Thoracic aorta (tissue), 2 donors: ENCODE measurements around the gene DMRTB1. TPM values are rescaled to one million over a fixed set of nuclear protein-coding genes. Genes with fewer than 3 reads are reported as not detected.

Experiments
- ATAC-seq: fragments of 150-250 bp; one replicate; pipeline ENCODE4 v1.8.0; 2017; ENCODE audit warnings: low read depth; ENCODE audit not compliant: insufficient number of reproducible peaks, low FRiP score
- DNase-seq: peaks from one replicate; pipeline ENCODE4 v3.0.0-alpha.2; 2020; ENCODE audit warnings: low spot score
- H3K27ac ChIP-seq, 2 donors: fragments of 200-600 bp; sonication (generic); 1 replicate in 1 of 2; 2 replicates in 1 of 2; pipeline ENCODE4 v1.5.1; 2016; ENCODE audit warnings: mild to moderate bottlenecking in 2 of 2, moderate library complexity in 2 of 2
- H3K27me3 ChIP-seq: fragments of 200-600 bp; sonication (generic); replicated peaks from 2 replicates; pipeline ENCODE4 v1.6.0; 2016; ENCODE audit warnings: mild to moderate bottlenecking; ENCODE audit not compliant: insufficient read depth
- H3K36me3 ChIP-seq: fragments of 200-600 bp; sonication (generic); one replicate; pipeline ENCODE4 v1.5.1; 2016
- H3K4me1 ChIP-seq, 2 donors: fragments of 200-600 bp; sonication (generic); 1 replicate in 1 of 2; 2 replicates in 1 of 2; pipeline versions ENCODE4 v1.5.1 to v1.6.0; 2016; ENCODE audit warnings: low read depth in 2 of 2, mild to moderate bottlenecking in 1 of 2; ENCODE audit not compliant: control insufficient read depth in 1 of 2
- H3K4me3 ChIP-seq: fragments of 200-600 bp; sonication (generic); 2 replicates; pipeline ENCODE4 v1.5.1; 2016; ENCODE audit warnings: mild to moderate bottlenecking
- H3K9me3 ChIP-seq: fragments of 200-600 bp; sonication (generic); 2 replicates; pipeline ENCODE4 v1.5.1; 2016
- CTCF ChIP-seq: fragments of 200-600 bp; sonication (generic); IDR thresholded peaks from one replicate; pipeline ENCODE4 v1.5.1; 2019; ENCODE audit warnings: antibody characterized with exemption
- total RNA-seq, 2 donors: library from RNA; depleted of rRNA; stranded (reverse); fragments of >200 nt; gene quantifications; one replicate each; pipeline versions ENCODE4 v1.1.0 to v1.2.3, GENCODE V29; 2016

DMRTB1 gene
- total RNA-seq, 2 donors from 2014 or later, result not detected

GRCh38 chr1:53435151-53435550 is 24.0 kb upstream of the DMRTB1 start:
- Histone ChIP-seq H3K27me3 (no peaks in the 10 kb centered on the region), H3K4me1 (no peaks in the 10 kb centered on the region), H3K27ac (no peak overlapping the region), H3K36me3 (no peaks in the 10 kb centered on the region), H3K9me3 (no peaks in the 10 kb centered on the region), H3K4me3 (no peak overlapping the region)
- no peak for TF ChIP-seq CTCF
- no peak for DNase-seq
- ATAC-seq, result no peak

- Histone ChIP-seq H3K9me3 (no peaks in the 10 kb centered on the region), H3K36me3 (no peaks in the 10 kb centered on the region), H3K4me3 (no peak overlapping the region), H3K4me1 (no peaks in the 10 kb centered on the region), H3K27me3 (no peaks in the 10 kb centered on the region), H3K27ac (no peak overlapping the region)
- no peak for TF ChIP-seq CTCF
- ATAC-seq (no peak), DNase-seq (no peak)
Observed at GRCh38 chr1:53438427-53439336, 20.5 kb upstream of the DMRTB1 start.

- DNase-seq, result no peak
- Histone ChIP-seq H3K4me3 (no peak overlapping the region), H3K9me3 (no peaks in the 10 kb centered on the region), H3K36me3 (no peaks in the 10 kb centered on the region), H3K27me3 (no peaks in the 10 kb centered on the region), H3K4me1 (no peaks in the 10 kb centered on the region), H3K27ac (no peak overlapping the region)
- no peak for TF ChIP-seq CTCF
- ATAC-seq, result no peak
Observed at GRCh38 chr1:53439337-53440207, 19.6 kb upstream of the DMRTB1 start.

- DNase-seq, result no peak
- no peak for TF ChIP-seq CTCF
- no peaks in the 10 kb centered on the region for H3K4me1 ChIP-seq
Observed at GRCh38 chr1:53440633-53441032, 18.6 kb upstream of the DMRTB1 start.

GRCh38 chr1:53442299-53442698 is 16.9 kb upstream of the DMRTB1 start:
- no peaks in the 10 kb centered on the region for H3K27me3 ChIP-seq
- H3K9me3 ChIP-seq, result no peaks in the 10 kb centered on the region
- H3K4me3 ChIP-seq, result no peak overlapping the region
- H3K36me3 ChIP-seq, result no peaks in the 10 kb centered on the region
- TF ChIP-seq CTCF, result no peak
- H3K27ac ChIP-seq, result no peak overlapping the region
- H3K4me1 ChIP-seq, result no peaks in the 10 kb centered on the region
- no peak for DNase-seq
- no peak for ATAC-seq

More at GRCh38 chr1:53440633-53441032, 18.6 kb upstream of the DMRTB1 start:
- Histone ChIP-seq H3K27me3 (no peaks in the 10 kb centered on the region), H3K27ac (no peak overlapping the region), H3K9me3 (no peaks in the 10 kb centered on the region), H3K4me3 (no peak overlapping the region), H3K36me3 (no peaks in the 10 kb centered on the region)
- no peak for ATAC-seq
